CD4-positive, alpha-beta T cell treated with Interleukin-1 beta for 1 hour (primary cell): ENCODE results near the gene LENG8.

Source experiments
- DNase-seq, 2 donors: peaks; one replicate each; pipeline ENCODE4 v3.0.0-alpha.2; 2020 to 2022

The LENG8 gene

DNA sequence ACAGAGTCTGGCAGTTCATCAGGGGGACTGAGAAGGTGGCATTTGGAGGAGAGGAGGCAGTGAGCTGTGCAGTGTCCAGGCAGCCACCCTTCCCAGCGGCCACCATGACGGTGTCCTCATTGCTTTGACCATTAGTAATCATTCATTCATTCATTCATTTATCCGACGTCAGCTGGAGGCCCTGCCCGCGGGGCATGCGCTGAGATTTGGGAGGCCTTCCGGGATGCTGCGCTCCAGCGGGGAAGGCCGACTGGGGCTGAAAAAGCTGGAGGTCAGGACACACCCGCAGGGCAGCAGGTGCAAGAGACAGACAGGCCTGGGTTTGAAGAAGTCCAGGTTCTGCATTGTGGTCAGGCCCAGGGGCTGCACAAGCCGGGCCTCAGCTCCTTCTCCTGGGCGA is 24.8 kb upstream of the LENG8 start:
- DNase-seq = no peak

GRCh38 chr19:54424660-54425381 is 24.2 kb upstream of the LENG8 start:
- no peak for DNase-seq

- no peak for DNase-seq
Measured at GRCh38 chr19:54425382-54425723, 23.6 kb upstream of the LENG8 start.

GRCh38 chr19:54426291-54426931 is 22.6 kb upstream of the LENG8 start:
- DNase-seq = no peak

DNA sequence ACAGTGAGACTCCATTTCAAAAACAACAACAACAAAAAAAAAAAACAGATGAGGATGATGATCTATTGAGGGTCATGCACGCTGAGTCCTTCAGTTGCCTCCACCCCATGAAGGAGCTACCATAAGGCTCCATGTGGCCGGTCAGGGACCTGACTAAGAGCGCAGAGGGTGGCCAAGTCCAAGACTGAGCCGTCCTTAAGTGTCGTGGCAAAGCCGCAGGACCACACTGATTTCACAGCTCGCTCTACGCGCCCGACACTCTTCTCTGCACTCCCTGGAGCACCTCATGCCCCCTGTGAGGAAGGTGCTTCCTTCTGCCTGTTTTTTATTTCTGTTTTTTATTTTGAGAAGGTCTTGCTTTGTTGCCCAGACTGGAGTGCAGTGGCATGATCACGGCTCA is 21.4 kb upstream of the LENG8 start:
- no peak for DNase-seq

DNA sequence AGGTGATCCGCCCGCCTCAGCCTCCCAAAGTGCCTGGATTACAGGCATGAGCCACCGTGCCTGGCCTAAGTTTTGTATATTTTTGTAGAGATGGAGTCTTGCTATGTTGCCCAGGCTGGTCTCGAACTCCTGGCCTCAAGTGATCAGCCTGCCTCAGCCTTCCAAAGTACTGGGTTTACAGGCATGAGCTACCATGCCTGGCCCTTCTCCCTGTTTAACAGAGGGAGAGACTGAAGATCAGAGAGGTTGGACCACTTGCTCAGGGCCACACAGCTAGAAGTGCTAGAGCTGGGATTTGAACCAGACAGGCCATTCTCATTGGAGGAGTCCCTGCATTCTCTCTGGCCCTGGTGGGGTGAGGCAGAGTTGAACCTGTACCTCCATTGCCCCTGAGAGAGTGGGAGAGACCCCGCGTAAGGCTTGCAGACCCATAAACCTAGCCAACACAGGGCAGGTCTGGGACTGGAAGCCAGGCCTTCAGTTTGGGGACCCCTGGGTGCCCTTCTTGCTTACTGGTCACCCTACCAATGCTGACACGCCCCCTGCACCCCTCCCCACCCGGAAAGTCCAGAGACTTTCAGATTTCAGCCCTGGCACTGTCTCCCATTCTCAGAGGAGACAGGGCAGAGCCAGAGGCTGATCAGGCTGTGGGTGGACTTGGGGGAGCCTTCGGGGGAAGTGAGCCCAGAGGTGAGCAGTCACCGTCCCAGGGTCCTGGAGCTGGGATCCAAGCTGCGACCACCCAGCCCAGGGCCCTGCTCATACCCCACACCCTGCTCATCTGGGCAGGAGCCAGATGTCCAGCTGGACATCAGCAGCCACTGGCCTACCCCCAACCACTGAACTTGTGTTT is 20.4 kb upstream of the LENG8 start:
- no peak for DNase-seq

DNA sequence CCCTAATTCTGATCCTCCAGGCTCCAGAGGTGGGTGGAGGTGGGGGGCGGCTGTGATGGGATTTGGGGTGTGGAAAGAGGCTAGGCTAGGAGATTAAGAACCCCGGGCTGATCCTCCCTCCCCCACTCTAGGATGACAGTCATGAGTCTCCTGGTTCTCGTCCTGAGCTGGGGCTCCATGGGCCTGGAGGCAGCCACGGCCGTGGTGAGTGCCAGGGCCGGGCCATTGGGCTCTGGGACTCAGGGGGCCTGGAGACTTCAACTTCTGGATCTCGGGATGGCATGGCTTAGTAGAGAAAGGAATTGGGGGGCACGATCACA is 19.9 kb upstream of the LENG8 start:
- no peak for DNase-seq

GRCh38 chr19:54429545-54430227 is 19.3 kb upstream of the LENG8 start:
- DNase-seq = no peak

GRCh38 chr19:54430306-54431254 is 18.4 kb upstream of the LENG8 start:
- DNase-seq = peak; percentile 37 to 47

- DNase-seq = no peak
Measured at GRCh38 chr19:54431255-54431838, 17.7 kb upstream of the LENG8 start.

DNA sequence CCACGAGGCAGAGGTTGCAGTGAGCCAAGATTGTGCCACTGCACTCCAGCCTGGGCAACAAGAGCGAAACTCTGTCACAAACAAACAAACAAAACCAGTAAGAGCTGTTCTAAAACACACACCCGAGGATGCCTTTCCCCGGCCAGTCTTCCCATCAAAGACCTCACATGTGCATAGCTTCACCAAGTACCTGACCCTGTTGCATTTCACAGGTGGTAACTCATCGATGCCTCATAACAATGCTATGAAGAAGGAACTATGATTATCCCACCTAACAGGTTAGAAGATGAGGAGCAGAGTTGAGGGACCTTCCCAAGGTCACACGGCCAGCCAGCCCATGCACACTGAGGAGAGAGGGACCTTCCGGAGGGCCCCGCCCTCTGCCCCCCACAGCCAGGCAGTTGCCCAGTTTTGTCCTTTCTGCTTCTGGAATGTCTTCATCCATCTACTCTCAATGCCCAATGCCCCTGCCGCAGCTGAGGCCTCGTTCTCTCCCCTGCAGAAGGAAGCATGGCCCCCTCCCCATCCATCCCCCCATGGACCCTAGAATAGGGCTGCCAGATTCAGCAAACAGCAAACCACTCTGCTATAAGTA is 16.8 kb upstream of the LENG8 start:
- DNase-seq = no peak

DNA sequence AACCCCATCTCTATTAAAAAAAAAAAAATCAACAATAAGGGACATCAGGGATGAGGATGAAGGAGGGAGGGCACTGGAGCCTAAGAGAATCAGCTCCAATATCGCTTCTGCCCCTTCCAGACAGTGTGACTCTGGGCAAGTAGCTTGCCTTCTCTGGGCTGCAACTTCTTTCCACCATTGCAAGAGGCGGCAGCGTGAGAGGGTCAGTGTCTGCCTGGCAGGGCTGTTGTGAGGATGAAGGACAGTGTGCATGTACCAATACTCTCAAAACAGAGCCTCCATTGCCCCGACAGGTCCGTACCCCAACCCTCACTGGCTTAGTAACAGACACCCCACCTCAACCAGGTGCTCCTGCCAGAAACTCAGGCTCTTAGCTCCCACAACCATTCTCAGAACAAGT is 15.3 kb upstream of the LENG8 start:
- no peak for DNase-seq

GRCh38 chr19:54434112-54434872 is 14.7 kb upstream of the LENG8 start:
- no peak for DNase-seq

- DNase-seq = no peak
Measured at GRCh38 chr19:54434873-54435214, 14.2 kb upstream of the LENG8 start.

GRCh38 chr19:54435551-54436016 is 13.4 kb upstream of the LENG8 start:
- no peak for DNase-seq

DNA sequence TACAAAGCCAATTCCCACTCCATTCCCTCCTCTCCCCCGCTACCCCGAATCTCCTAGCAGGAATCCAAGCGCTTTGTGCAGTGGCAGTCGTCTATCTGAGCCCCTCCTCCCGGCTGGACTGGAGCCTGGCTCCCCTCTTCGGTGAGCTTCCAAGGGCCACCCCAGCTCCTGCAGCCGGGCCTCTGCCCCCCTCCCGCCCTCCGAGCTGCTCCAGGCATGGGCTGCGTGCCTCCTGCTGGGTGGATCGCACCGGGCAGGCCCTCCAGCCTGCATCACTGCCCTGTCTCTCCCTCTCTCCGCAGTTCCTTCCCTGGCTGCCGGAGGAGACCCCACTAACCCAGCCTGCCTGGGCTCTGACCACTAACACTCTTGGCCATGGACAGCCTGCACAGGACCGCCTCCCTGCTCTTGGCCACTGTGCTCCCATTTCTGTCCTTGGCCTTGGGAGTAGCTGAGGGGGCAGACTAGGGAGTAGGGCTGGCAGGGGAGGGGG is 12.9 kb upstream of the LENG8 start:
- no peak for DNase-seq

- DNase-seq = no peak
Measured at GRCh38 chr19:54436628-54437252, 12.3 kb upstream of the LENG8 start.

DNA sequence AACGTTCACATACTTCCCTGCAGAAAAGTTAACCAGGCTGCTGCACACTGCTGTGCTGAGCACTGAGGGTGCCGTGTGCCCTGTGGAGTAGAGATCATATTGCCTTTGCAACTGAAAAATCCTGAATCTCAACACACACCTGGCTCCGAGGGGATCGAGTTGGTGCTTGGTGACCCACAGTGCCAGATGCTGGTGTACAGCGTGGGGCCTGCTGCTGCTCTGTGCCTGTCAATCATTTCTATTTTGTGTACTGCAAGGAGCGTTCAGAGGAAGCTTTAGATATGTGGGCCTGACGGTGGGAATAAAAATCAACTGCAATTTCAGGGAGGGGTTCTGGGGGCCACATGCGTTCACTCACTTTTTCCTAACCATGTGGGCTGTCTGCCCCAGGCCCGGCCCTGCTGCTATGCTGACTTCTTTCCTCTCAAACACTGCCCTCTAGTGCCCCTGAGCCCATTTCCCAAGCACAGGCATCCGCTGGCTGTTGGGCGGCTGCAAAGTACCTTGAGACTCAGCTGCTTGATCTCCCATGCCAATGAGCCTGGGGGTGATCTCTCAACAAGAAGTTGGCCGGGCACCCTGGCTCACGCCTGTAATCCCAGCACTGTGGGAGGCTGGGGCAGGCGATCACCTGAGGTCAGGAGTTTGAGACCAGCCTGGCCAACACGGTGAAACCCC is 9.7 kb upstream of the LENG8 start:
- no peak for DNase-seq

GRCh38 chr19:54440641-54441040 is 8.4 kb upstream of the LENG8 start:
- DNase-seq = no peak
